GM12875 (cell line): Measurements from ENCODE around the gene UBXN7.
"Not testable (repeated sequence)": the region's sequence is repeated elsewhere in the genome, so short reads cannot be mapped to it uniquely, and the experiment has no call there.

ENCODE experiments used
- H3K4me3 ChIP-seq: one replicate; pipeline ENCODE4 v1.5.1; 2011; ENCODE audit warnings: low read depth, low read length, control low read depth
- CTCF ChIP-seq: IDR thresholded peaks from 2 replicates; pipeline ENCODE4 v1.5.1; 2011; ENCODE audit warnings: low read depth, mild to moderate bottlenecking, control low read depth, inconsistent platforms, low read length, moderate library complexity, borderline replicate concordance; ENCODE audit not compliant: insufficient read depth

The UBXN7 gene

GRCh38 chr3:196360586-196360985, 71.6 kb downstream of the UBXN7 start:
- H3K4me3 ChIP-seq, result no peak overlapping the region
- no peak for TF ChIP-seq CTCF

DNA sequence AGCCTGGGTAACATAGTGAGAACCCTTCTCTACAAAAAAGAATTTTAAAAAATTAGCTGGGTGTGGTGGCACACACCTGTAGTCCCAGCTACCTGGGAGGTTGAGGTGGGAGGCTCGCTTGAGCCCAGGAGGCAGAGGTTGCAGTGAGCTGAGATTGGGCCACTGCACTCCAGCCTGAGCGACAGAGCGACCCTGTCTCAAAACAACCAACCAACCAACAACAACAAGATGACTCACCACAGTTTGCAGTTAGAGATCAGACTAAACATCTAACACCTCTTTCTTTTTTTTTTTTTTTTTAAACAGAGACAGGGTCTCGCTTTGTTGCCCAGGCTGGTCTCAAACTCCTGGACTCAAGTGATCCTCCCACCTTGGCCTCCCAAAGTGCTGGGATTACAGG, 73.7 kb downstream of the UBXN7 start:
- H3K4me3 ChIP-seq, result not testable (repeated sequence)

GRCh38 chr3:196357905-196358304, 74.3 kb downstream of the UBXN7 start:
- no peak for TF ChIP-seq CTCF
- no peak overlapping the region for H3K4me3 ChIP-seq

DNA sequence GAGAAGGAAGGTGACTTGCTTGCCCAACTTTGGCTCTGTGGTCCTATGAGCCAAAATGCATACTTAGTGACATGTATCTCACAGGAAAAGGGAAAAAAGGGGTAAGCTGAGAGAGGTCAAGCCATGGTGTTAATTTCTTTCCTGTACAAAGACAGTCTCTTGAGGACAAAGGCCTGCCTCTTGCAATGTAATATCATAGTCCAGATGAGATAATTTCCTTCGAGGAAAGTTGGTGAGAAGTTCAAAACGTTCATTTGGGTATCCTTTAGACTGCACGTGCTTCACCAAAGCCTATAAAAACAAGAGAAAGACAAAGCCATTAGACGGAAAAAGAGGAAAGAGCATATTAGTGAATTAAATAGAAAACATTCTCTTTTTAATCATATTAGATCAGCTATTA, 75.7 kb downstream of the UBXN7 start:
- no peak for TF ChIP-seq CTCF
- no peak overlapping the region for H3K4me3 ChIP-seq

DNA sequence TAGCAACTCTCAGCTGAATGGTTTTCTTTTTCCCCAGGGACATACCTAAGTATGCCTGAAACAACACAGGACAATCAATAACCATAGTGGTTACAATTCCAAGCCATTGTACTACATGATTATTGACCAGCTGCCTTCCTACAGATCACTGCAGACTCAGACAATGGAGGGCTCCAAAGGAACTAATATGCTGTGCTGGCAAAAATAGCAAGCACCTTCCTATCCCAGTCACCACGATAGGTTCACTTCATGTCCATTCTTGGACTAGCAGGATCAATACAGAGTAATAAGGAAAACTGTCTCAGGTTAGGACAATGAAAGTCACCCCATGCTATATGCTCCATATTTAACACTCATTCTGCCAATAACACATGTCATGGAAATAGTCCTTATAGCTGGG, 76.6 kb downstream of the UBXN7 start:
- no peak for TF ChIP-seq CTCF

DNA sequence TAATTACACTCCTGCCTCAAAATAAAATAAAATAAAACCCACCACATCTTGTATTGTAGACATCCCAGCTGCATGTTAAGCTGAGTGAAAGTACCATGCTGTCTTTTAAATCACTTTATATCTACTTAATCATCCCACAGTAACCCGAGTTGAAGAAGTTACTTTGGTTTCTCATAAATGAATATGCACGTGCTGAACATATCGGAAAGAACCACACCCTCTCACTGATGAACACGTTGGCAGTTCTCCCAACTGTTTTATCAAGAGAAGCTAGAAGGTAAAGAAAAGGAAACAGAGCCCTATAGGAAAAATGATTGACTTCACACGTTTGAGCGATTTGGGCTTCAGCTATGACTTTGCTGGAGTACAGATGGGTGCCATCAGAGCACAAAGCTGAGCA, 78.1 kb downstream of the UBXN7 start:
- TF ChIP-seq CTCF, result no peak

More for the DNA sequence above, 76.6 kb downstream of the UBXN7 start:
- H3K4me3 ChIP-seq, result no peak overlapping the region

GRCh38 chr3:196351541-196351940, 80.7 kb downstream of the UBXN7 start:
- no peak for TF ChIP-seq CTCF
- no peak overlapping the region for H3K4me3 ChIP-seq

More for the DNA sequence above, 78.1 kb downstream of the UBXN7 start:
- no peak overlapping the region for H3K4me3 ChIP-seq

DNA sequence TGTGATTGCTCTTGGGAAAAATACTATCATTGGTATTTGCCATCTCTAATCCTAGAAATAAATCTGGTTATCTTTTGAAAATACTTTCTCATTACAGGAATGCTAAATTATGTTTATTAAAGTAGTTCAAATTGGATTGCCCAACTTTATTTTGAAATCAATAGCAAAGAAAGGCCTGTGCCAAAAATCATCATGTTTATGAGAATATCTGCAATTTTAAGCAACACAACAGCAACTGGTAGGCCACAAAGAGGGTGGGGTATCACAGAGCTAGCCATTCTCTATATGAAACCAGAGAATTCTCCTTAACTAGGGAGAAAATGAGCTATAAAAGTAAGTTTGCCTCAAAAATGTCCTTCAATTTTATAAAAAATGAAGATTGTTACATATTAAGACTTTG, 82.2 kb downstream of the UBXN7 start:
- no peak overlapping the region for H3K4me3 ChIP-seq
- TF ChIP-seq CTCF, result no peak
